MM.1S (cell line): ENCODE measurements around the gene TTC13.
"Not testable (repeated sequence)": the region's sequence is repeated elsewhere in the genome, so short reads cannot be mapped to it uniquely, and the experiment has no call there.

Source experiments
- CTCF ChIP-seq: fragments of 300-600 bp; sonication (generic); IDR thresholded peaks from 2 replicates; pipeline ENCODE4 v1.5.1; 2016; ENCODE audit warnings: antibody characterized with exemption, low read length, mixed read lengths
- EZH2 ChIP-seq: fragments of 300-600 bp; sonication (generic); optimal IDR thresholded peaks from 2 replicates; pipeline ENCODE3; 2017; ENCODE audit warnings: low read depth, mild to moderate bottlenecking, antibody characterized with exemption, low read length, mixed read lengths

GRCh38 chr1:231022543-231022942 is 43.9 kb upstream of the TTC13 start:
- TF ChIP-seq CTCF, EZH2: not testable (repeated sequence)
